ENCODE measurements around the gene L3MBTL2.
"Not testable (repeated sequence)": the region's sequence is repeated elsewhere in the genome, so short reads cannot be mapped to it uniquely, and the experiment has no call there.

Gene L3MBTL2

GRCh38 chr22:41175546-41175945 lies 29.6 kb upstream of the L3MBTL2 start:
- Histone ChIP-seq H3K4me1 (ENCODE audit: low read length) (no peaks in the 10 kb centered on the region), H3K9ac (ENCODE audit: low read length) (no peak overlapping the region), H3K4me2 (ENCODE audit: low read length) (no peak overlapping the region), H4K20me1 (ENCODE audit: insufficient read depth, low read length) (no peaks in the 10 kb centered on the region; the same call in 1 of the 2 replicates), H3K27me3 (ENCODE audit: low read depth, low read length) (no peaks in the 10 kb centered on the region), H3K36me3 (replicated peaks; ENCODE audit: low read depth, low read length) (peaks cover 80% of the 10 kb centered on the region), H3K79me2 (ENCODE audit: low read length) (no peaks in the 10 kb centered on the region), H2AFZ (ENCODE audit: low read depth, low read length) (no peak overlapping the region), H3K9me3 (ENCODE audit: insufficient read depth, low read length) (no peaks in the 10 kb centered on the region), H3K27ac (ENCODE audit: low read length) (no peak overlapping the region), H3K4me3 (ENCODE audit: low read length) (no peak overlapping the region)
- TF ChIP-seq, protein P1, sequence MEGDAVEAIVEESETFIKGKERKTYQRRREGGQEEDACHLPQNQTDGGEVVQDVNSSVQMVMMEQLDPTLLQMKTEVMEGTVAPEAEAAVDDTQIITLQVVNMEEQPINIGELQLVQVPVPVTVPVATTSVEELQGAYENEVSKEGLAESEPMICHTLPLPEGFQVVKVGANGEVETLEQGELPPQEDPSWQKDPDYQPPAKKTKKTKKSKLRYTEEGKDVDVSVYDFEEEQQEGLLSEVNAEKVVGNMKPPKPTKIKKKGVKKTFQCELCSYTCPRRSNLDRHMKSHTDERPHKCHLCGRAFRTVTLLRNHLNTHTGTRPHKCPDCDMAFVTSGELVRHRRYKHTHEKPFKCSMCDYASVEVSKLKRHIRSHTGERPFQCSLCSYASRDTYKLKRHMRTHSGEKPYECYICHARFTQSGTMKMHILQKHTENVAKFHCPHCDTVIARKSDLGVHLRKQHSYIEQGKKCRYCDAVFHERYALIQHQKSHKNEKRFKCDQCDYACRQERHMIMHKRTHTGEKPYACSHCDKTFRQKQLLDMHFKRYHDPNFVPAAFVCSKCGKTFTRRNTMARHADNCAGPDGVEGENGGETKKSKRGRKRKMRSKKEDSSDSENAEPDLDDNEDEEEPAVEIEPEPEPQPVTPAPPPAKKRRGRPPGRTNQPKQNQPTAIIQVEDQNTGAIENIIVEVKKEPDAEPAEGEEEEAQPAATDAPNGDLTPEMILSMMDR (IDR thresholded peaks at IDR 0.05; ENCODE audit: low read depth, low read length), result no peak
- TF ChIP-seq EZH2phosphoT487 (IDR thresholded peaks at IDR 0.05; ENCODE audit: low read depth), result no peak

DNA sequence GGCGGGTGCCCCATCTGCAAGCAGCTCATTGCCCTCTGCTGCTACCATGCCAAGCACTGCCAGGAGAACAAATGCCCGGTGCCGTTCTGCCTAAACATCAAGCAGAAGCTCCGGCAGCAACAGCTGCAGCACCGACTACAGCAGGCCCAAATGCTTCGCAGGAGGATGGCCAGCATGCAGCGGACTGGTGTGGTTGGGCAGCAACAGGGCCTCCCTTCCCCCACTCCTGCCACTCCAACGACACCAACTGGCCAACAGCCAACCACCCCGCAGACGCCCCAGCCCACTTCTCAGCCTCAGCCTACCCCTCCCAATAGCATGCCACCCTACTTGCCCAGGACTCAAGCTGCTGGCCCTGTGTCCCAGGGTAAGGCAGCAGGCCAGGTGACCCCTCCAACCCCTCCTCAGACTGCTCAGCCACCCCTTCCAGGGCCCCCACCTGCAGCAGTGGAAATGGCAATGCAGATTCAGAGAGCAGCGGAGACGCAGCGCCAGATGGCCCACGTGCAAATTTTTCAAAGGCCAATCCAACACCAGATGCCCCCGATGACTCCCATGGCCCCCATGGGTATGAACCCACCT lies 28.0 kb upstream of the L3MBTL2 start:
- no peak overlapping the region for H3K9ac ChIP-seq (ENCODE audit: low read length)
- no peak overlapping the region for H2AFZ ChIP-seq (ENCODE audit: low read depth, low read length)
- no peak overlapping the region for H3K4me2 ChIP-seq (ENCODE audit: low read length)
- H3K79me2 ChIP-seq (ENCODE audit: low read length), result no peaks in the 10 kb centered on the region
- TF ChIP-seq, protein P1 (IDR thresholded peaks at IDR 0.05; ENCODE audit: low read depth, low read length), result no peak
- H3K27me3 ChIP-seq (ENCODE audit: low read depth, low read length), result no peaks in the 10 kb centered on the region
- H3K9me3 ChIP-seq (ENCODE audit: insufficient read depth, low read length), result no peaks in the 10 kb centered on the region
- no peak overlapping the region for H3K4me3 ChIP-seq (ENCODE audit: low read length)
- peaks cover 80% of the 10 kb centered on the region for H3K36me3 ChIP-seq (replicated peaks; ENCODE audit: low read depth, low read length)
- no peaks in the 10 kb centered on the region for H3K4me1 ChIP-seq (ENCODE audit: low read length)
- no peak overlapping the region for H3K27ac ChIP-seq (ENCODE audit: low read length)
- no peaks in the 10 kb centered on the region; the same call in 1 of the 2 replicates for H4K20me1 ChIP-seq (ENCODE audit: insufficient read depth, low read length)

- H3K36me3 ChIP-seq (replicated peaks; ENCODE audit: low read depth, low read length), result peaks cover 74% of the 10 kb centered on the region
- no peak overlapping the region for H3K9ac ChIP-seq (ENCODE audit: low read length)
- no peak overlapping the region for H3K4me2 ChIP-seq (ENCODE audit: low read length)
- TF ChIP-seq, protein P1 (IDR thresholded peaks at IDR 0.05; ENCODE audit: low read depth, low read length), result no peak
- no peak for TF ChIP-seq EZH2phosphoT487 (IDR thresholded peaks at IDR 0.05; ENCODE audit: low read depth)
- no peaks in the 10 kb centered on the region for H3K4me1 ChIP-seq (ENCODE audit: low read length)
- no peaks in the 10 kb centered on the region; the same call in 1 of the 2 replicates for H4K20me1 ChIP-seq (ENCODE audit: insufficient read depth, low read length)
- no peaks in the 10 kb centered on the region for H3K27me3 ChIP-seq (ENCODE audit: low read depth, low read length)
- no peak overlapping the region for H3K4me3 ChIP-seq (ENCODE audit: low read length)
- no peak overlapping the region for H3K27ac ChIP-seq (ENCODE audit: low read length)
- no peaks in the 10 kb centered on the region for H3K79me2 ChIP-seq (ENCODE audit: low read length)
- H2AFZ ChIP-seq (ENCODE audit: low read depth, low read length), result no peak overlapping the region
- H3K9me3 ChIP-seq (ENCODE audit: insufficient read depth, low read length), result no peaks in the 10 kb centered on the region
Measured at GRCh38 chr22:41177622-41178424, 27.3 kb upstream of the L3MBTL2 start.

DNA sequence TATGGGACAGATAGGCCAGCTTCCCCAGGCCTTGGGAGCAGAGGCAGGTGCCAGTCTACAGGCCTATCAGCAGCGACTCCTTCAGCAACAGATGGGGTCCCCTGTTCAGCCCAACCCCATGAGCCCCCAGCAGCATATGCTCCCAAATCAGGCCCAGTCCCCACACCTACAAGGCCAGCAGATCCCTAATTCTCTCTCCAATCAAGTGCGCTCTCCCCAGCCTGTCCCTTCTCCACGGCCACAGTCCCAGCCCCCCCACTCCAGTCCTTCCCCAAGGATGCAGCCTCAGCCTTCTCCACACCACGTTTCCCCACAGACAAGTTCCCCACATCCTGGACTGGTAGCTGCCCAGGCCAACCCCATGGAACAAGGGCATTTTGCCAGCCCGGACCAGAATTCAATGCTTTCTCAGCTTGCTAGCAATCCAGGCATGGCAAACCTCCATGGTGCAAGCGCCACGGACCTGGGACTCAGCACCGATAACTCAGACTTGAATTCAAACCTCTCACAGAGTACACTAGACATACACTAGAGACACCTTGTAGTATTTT lies 26.6 kb upstream of the L3MBTL2 start:
- Histone ChIP-seq H2AFZ (ENCODE audit: low read depth, low read length) (no peak overlapping the region), H4K20me1 (ENCODE audit: insufficient read depth, low read length) (no peaks in the 10 kb centered on the region; the same call in 1 of the 2 replicates), H3K4me2 (ENCODE audit: low read length) (no peak overlapping the region), H3K9me3 (ENCODE audit: insufficient read depth, low read length) (no peaks in the 10 kb centered on the region), H3K79me2 (ENCODE audit: low read length) (no peaks in the 10 kb centered on the region), H3K4me1 (ENCODE audit: low read length) (no peaks in the 10 kb centered on the region), H3K36me3 (replicated peaks; ENCODE audit: low read depth, low read length) (peaks cover 67% of the 10 kb centered on the region), H3K27ac (ENCODE audit: low read length) (no peak overlapping the region), H3K27me3 (ENCODE audit: low read depth, low read length) (no peaks in the 10 kb centered on the region), H3K9ac (ENCODE audit: low read length) (no peak overlapping the region), H3K4me3 (ENCODE audit: low read length) (no peak overlapping the region)
- TF ChIP-seq, protein P1 (IDR thresholded peaks at IDR 0.05; ENCODE audit: low read depth, low read length), result no peak
- TF ChIP-seq EZH2phosphoT487 (IDR thresholded peaks at IDR 0.05; ENCODE audit: low read depth), result no peak

DNA sequence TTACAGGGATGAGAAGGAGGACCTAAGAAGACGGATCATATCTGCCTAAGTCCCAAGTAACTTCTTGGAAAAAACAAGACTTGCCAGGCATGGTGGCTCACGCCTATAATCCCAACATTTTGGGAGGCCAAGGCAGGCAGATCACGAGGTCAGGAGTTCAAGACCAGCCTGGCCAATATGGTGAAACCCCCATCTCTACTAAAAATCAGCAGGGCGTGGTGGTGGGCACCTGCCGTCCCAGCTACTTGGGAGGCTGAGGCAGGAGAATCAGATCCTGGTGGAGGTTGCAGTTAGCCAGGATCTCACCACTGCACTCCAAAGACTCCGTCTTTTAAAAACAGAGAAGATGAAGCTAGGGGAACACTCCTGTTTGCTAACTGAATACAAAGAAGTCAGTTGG lies 24.8 kb upstream of the L3MBTL2 start:
- H3K27ac ChIP-seq (ENCODE audit: low read length); H3K4me2 ChIP-seq (ENCODE audit: low read length); H3K4me3 ChIP-seq (ENCODE audit: low read length); H3K4me1 ChIP-seq (ENCODE audit: low read length); H3K9ac ChIP-seq (ENCODE audit: low read length); H3K27me3 ChIP-seq (ENCODE audit: low read depth, low read length); H4K20me1 ChIP-seq (ENCODE audit: insufficient read depth, low read length); H3K9me3 ChIP-seq (ENCODE audit: insufficient read depth, low read length); H2AFZ ChIP-seq (ENCODE audit: low read depth, low read length); H3K79me2 ChIP-seq (ENCODE audit: low read length): not testable (repeated sequence)
- H3K36me3 ChIP-seq (replicated peaks; ENCODE audit: low read depth, low read length), result peaks cover 53% of the 10 kb centered on the region

All from OCI-LY3 (cell line).